ENCODE results near the gene AFF3.

AFF3 gene

GRCh38 chr2:99863236-99863902 lies 279.0 kb downstream of the AFF3 start:
- Histone ChIP-seq H2AK5ac (ENCODE audit: low read length) (no peak overlapping the region), H3K27me3 (ENCODE audit: insufficient read depth, low read length) (no peaks in the 10 kb centered on the region), H3K18ac (ENCODE audit: low read length) (no peak overlapping the region), H4K12ac (ENCODE audit: low read depth, low read length) (no peak overlapping the region), H3K79me1 (ENCODE audit: low read length) (no peaks in the 10 kb centered on the region), H3K4me1 (ENCODE audit: control insufficient read depth in 1 of 2, insufficient read depth in 2 of 2, low read length in 2 of 2) (peaks cover 8 to 10% of the 10 kb centered on the region in 2 experiments), H2BK120ac (ENCODE audit: insufficient read depth, low read length, poor library complexity) (no peak overlapping the region), H3K4me3 (ENCODE audit: low read depth, low read length) (no peak overlapping the region), H3K9ac (ENCODE audit: low read length) (no peak overlapping the region), H3K9me3 (ENCODE audit: insufficient read depth, low read depth, low read length) (no peaks in the 10 kb centered on the region), H2AFZ (ENCODE audit: insufficient read depth, low read length, poor library complexity) (no peak overlapping the region), H3K27ac (ENCODE audit: low read depth, low read length) (no peak overlapping the region), H4K91ac (ENCODE audit: low read depth, low read length) (no peak overlapping the region), H4K8ac (ENCODE audit: low read depth, low read length) (no peak overlapping the region), H3K23ac (ENCODE audit: low read length) (no peak overlapping the region), H3K4ac (ENCODE audit: low read depth, low read length) (no peak overlapping the region), H3K36me3 (ENCODE audit: control insufficient read depth in 1 of 2, insufficient read depth in 2 of 2, low read length in 2 of 2) (no peaks in the 10 kb centered on the region), H3K79me2 (ENCODE audit: control insufficient read depth, insufficient read depth, low read length, poor library complexity) (no peaks in the 10 kb centered on the region), H3K14ac (ENCODE audit: low read length) (no peak overlapping the region), H3K4me2 (ENCODE audit: low read length) (no peak overlapping the region), H2BK12ac (ENCODE audit: low read length) (no peak overlapping the region), H2BK5ac (ENCODE audit: low read depth, low read length, poor library complexity) (no peak overlapping the region)
- DNase-seq = no peak
- WGBS (ENCODE audit: extremely low coverage, insufficient coverage, insufficient read length) = no CpG with 5 or more reads among the region's 4 CpGs

GRCh38 chr2:99862566-99862965 lies 279.8 kb downstream of the AFF3 start:
- no peak overlapping the region for H3K4me2 ChIP-seq (ENCODE audit: low read length)
- no CpG with 5 or more reads among the region's 3 CpGs for WGBS (ENCODE audit: extremely low coverage, insufficient coverage, insufficient read length)
- no peak overlapping the region for H2BK120ac ChIP-seq (ENCODE audit: insufficient read depth, low read length, poor library complexity)
- no peaks in the 10 kb centered on the region for H3K9me3 ChIP-seq (ENCODE audit: insufficient read depth, low read depth, low read length)
- no peak overlapping the region for H3K4me3 ChIP-seq (ENCODE audit: low read depth, low read length)
- no peak overlapping the region for H2BK5ac ChIP-seq (ENCODE audit: low read depth, low read length, poor library complexity)
- no peak overlapping the region for H4K91ac ChIP-seq (ENCODE audit: low read depth, low read length)
- no peaks in the 10 kb centered on the region for H3K27me3 ChIP-seq (ENCODE audit: insufficient read depth, low read length)
- no peak overlapping the region for H3K18ac ChIP-seq (ENCODE audit: low read length)
- H2BK12ac ChIP-seq (ENCODE audit: low read length) = no peak overlapping the region
- H3K23ac ChIP-seq (ENCODE audit: low read length) = no peak overlapping the region
- no peaks in the 10 kb centered on the region for H3K36me3 ChIP-seq (ENCODE audit: control insufficient read depth in 1 of 2, insufficient read depth in 2 of 2, low read length in 2 of 2)
- H3K14ac ChIP-seq (ENCODE audit: low read length) = no peak overlapping the region
- H4K12ac ChIP-seq (ENCODE audit: low read depth, low read length) = no peak overlapping the region
- H3K4me1 ChIP-seq (ENCODE audit: control insufficient read depth in 1 of 2, insufficient read depth in 2 of 2, low read length in 2 of 2) = peaks cover 5 to 8% of the 10 kb centered on the region in 2 experiments
- H4K8ac ChIP-seq (ENCODE audit: low read depth, low read length) = no peak overlapping the region
- H2AFZ ChIP-seq (ENCODE audit: insufficient read depth, low read length, poor library complexity) = no peak overlapping the region
- H3K9ac ChIP-seq (ENCODE audit: low read length) = no peak overlapping the region
- H3K27ac ChIP-seq (ENCODE audit: low read depth, low read length) = no peak overlapping the region
- no peaks in the 10 kb centered on the region for H3K79me1 ChIP-seq (ENCODE audit: low read length)
- H3K79me2 ChIP-seq (ENCODE audit: control insufficient read depth, insufficient read depth, low read length, poor library complexity) = no peaks in the 10 kb centered on the region
- no peak for DNase-seq
- H2AK5ac ChIP-seq (ENCODE audit: low read length) = no peak overlapping the region
- no peak overlapping the region for H3K4ac ChIP-seq (ENCODE audit: low read depth, low read length)

- no peaks in the 10 kb centered on the region for H3K79me2 ChIP-seq (ENCODE audit: control insufficient read depth, insufficient read depth, low read length, poor library complexity)
- H3K9me3 ChIP-seq (ENCODE audit: insufficient read depth, low read depth, low read length) = no peaks in the 10 kb centered on the region
- WGBS (ENCODE audit: extremely low coverage, insufficient coverage, insufficient read length) = no CpG with 5 or more reads among the region's 2 CpGs
- H3K36me3 ChIP-seq (ENCODE audit: control insufficient read depth in 1 of 2, insufficient read depth in 2 of 2, low read length in 2 of 2) = no peaks in the 10 kb centered on the region
- no peak overlapping the region for H3K27ac ChIP-seq (ENCODE audit: low read depth, low read length)
- no peak overlapping the region for H3K14ac ChIP-seq (ENCODE audit: low read length)
- H4K8ac ChIP-seq (ENCODE audit: low read depth, low read length) = no peak overlapping the region
- H3K4me1 ChIP-seq (ENCODE audit: control insufficient read depth in 1 of 2, insufficient read depth in 2 of 2, low read length in 2 of 2) = peaks cover 2% of the 10 kb centered on the region in 2 experiments
- H3K23ac ChIP-seq (ENCODE audit: low read length) = no peak overlapping the region
- no peaks in the 10 kb centered on the region for H3K79me1 ChIP-seq (ENCODE audit: low read length)
- H3K9ac ChIP-seq (ENCODE audit: low read length) = no peak overlapping the region
- H2BK5ac ChIP-seq (ENCODE audit: low read depth, low read length, poor library complexity) = no peak overlapping the region
- H2BK12ac ChIP-seq (ENCODE audit: low read length) = no peak overlapping the region
- no peaks in the 10 kb centered on the region for H3K27me3 ChIP-seq (ENCODE audit: insufficient read depth, low read length)
- H3K4ac ChIP-seq (ENCODE audit: low read depth, low read length) = no peak overlapping the region
- no peak for DNase-seq
- H2AK5ac ChIP-seq (ENCODE audit: low read length) = no peak overlapping the region
- H4K12ac ChIP-seq (ENCODE audit: low read depth, low read length) = no peak overlapping the region
- no peak overlapping the region for H4K91ac ChIP-seq (ENCODE audit: low read depth, low read length)
- H3K18ac ChIP-seq (ENCODE audit: low read length) = no peak overlapping the region
- no peak overlapping the region for H3K4me3 ChIP-seq (ENCODE audit: low read depth, low read length)
- no peak overlapping the region for H3K4me2 ChIP-seq (ENCODE audit: low read length)
- no peak overlapping the region for H2AFZ ChIP-seq (ENCODE audit: insufficient read depth, low read length, poor library complexity)
- H2BK120ac ChIP-seq (ENCODE audit: insufficient read depth, low read length, poor library complexity) = no peak overlapping the region
Measured at GRCh38 chr2:99861376-99861760, 281.0 kb downstream of the AFF3 start.

GRCh38 chr2:99860720-99861375 lies 281.5 kb downstream of the AFF3 start:
- Histone ChIP-seq H3K4me1 (ENCODE audit: control insufficient read depth in 1 of 2, insufficient read depth in 2 of 2, low read length in 2 of 2) (no peaks in the 10 kb centered on the region), H3K27me3 (ENCODE audit: insufficient read depth, low read length) (no peaks in the 10 kb centered on the region), H3K9ac (ENCODE audit: low read length) (no peak overlapping the region), H4K12ac (ENCODE audit: low read depth, low read length) (no peak overlapping the region), H3K4ac (ENCODE audit: low read depth, low read length) (no peak overlapping the region), H3K79me1 (ENCODE audit: low read length) (no peaks in the 10 kb centered on the region), H3K9me3 (ENCODE audit: insufficient read depth, low read depth, low read length) (no peaks in the 10 kb centered on the region), H3K4me2 (ENCODE audit: low read length) (no peak overlapping the region), H3K27ac (ENCODE audit: low read depth, low read length) (no peak overlapping the region), H3K36me3 (ENCODE audit: control insufficient read depth in 1 of 2, insufficient read depth in 2 of 2, low read length in 2 of 2) (no peaks in the 10 kb centered on the region), H3K4me3 (ENCODE audit: low read depth, low read length) (no peak overlapping the region), H2BK120ac (ENCODE audit: insufficient read depth, low read length, poor library complexity) (no peak overlapping the region), H3K14ac (ENCODE audit: low read length) (no peak overlapping the region), H3K18ac (ENCODE audit: low read length) (no peak overlapping the region), H2AFZ (ENCODE audit: insufficient read depth, low read length, poor library complexity) (no peak overlapping the region), H2AK5ac (ENCODE audit: low read length) (no peak overlapping the region), H3K23ac (ENCODE audit: low read length) (no peak overlapping the region), H2BK5ac (ENCODE audit: low read depth, low read length, poor library complexity) (no peak overlapping the region), H4K91ac (ENCODE audit: low read depth, low read length) (no peak overlapping the region), H2BK12ac (ENCODE audit: low read length) (no peak overlapping the region), H3K79me2 (ENCODE audit: control insufficient read depth, insufficient read depth, low read length, poor library complexity) (no peaks in the 10 kb centered on the region), H4K8ac (ENCODE audit: low read depth, low read length) (no peak overlapping the region)
- WGBS (ENCODE audit: extremely low coverage, insufficient coverage, insufficient read length) = no CpG with 5 or more reads among the region's 4 CpGs
- no peak for DNase-seq
